IPS-18a (cell line): ENCODE measurements around the gene TVP23B.
"Not testable (repeated sequence)": the region's sequence is repeated elsewhere in the genome, so short reads cannot be mapped to it uniquely, and the experiment has no call there.

Experiments used
- H3K27ac ChIP-seq: one replicate; pipeline ENCODE4 v1.5.1; 2013; ENCODE audit warnings: low read length
- H3K27me3 ChIP-seq: one replicate; pipeline ENCODE4 v1.6.1; 2013; ENCODE audit warnings: mild to moderate bottlenecking, low read length; ENCODE audit not compliant: control insufficient read depth, insufficient read depth
- H3K36me3 ChIP-seq: one replicate; pipeline ENCODE4 v1.6.1; 2013; ENCODE audit warnings: low read depth, low read length; ENCODE audit not compliant: control insufficient read depth
- H3K4me1 ChIP-seq: one replicate; pipeline ENCODE4 v1.6.1; 2013; ENCODE audit warnings: low read depth, low read length; ENCODE audit not compliant: control insufficient read depth
- H3K4me3 ChIP-seq: one replicate; pipeline ENCODE4 v1.5.1; 2013; ENCODE audit warnings: low read length
- H3K9ac ChIP-seq: one replicate; pipeline ENCODE4 v1.6.1; 2013; ENCODE audit warnings: mild to moderate bottlenecking, low read length, moderate library complexity
- H3K9me3 ChIP-seq: one replicate; pipeline ENCODE4 v1.6.1; 2013; ENCODE audit warnings: low read depth, low read length; ENCODE audit not compliant: control insufficient read depth

The TVP23B gene

GRCh38 chr17:18780991-18781718 lies at the start of gene TVP23B:
Gene TVP23B, plus strand, starts transcription at chr17:18781183. Its CDS starts 111 bp downstream, at chr17:18781294.
- not testable (repeated sequence) for H3K27me3 ChIP-seq, H3K36me3 ChIP-seq, H3K4me1 ChIP-seq, H3K9me3 ChIP-seq, H3K27ac ChIP-seq
- Histone ChIP-seq H3K9ac (peak within 1 kb of the TSS; percentile 45), H3K4me3 (peak within 1 kb of the TSS; percentile 58)

- not testable (repeated sequence) for H3K9me3 ChIP-seq, H3K36me3 ChIP-seq, H3K27me3 ChIP-seq, H3K27ac ChIP-seq, H3K4me1 ChIP-seq, H3K9ac ChIP-seq, H3K4me3 ChIP-seq
Measured at GRCh38 chr17:18732438-18732837, 48.5 kb upstream of the TVP23B start.

GRCh38 chr17:18733350-18733749 lies 47.6 kb upstream of the TVP23B start:
- H3K27ac ChIP-seq, H3K36me3 ChIP-seq, H3K4me1 ChIP-seq, H3K27me3 ChIP-seq, H3K9me3 ChIP-seq, H3K4me3 ChIP-seq, H3K9ac ChIP-seq: not testable (repeated sequence)

- H3K9ac ChIP-seq, H3K9me3 ChIP-seq, H3K4me3 ChIP-seq, H3K27ac ChIP-seq, H3K4me1 ChIP-seq, H3K36me3 ChIP-seq, H3K27me3 ChIP-seq: not testable (repeated sequence)
Measured at GRCh38 chr17:18739616-18740391, 41.2 kb upstream of the TVP23B start.

GRCh38 chr17:18741228-18741627 lies 39.8 kb upstream of the TVP23B start:
- not testable (repeated sequence) for H3K9ac ChIP-seq, H3K4me3 ChIP-seq, H3K27me3 ChIP-seq, H3K36me3 ChIP-seq, H3K4me1 ChIP-seq, H3K9me3 ChIP-seq, H3K27ac ChIP-seq

GRCh38 chr17:18743699-18744421 lies 37.1 kb upstream of the TVP23B start, which contains the start of gene FBXW10:
Gene FBXW10, plus strand, starts transcription at chr17:18744054. Its CDS starts 191 bp downstream, at chr17:18744245.
- H3K4me3 ChIP-seq, H3K4me1 ChIP-seq, H3K36me3 ChIP-seq, H3K27ac ChIP-seq, H3K27me3 ChIP-seq, H3K9ac ChIP-seq, H3K9me3 ChIP-seq: not testable (repeated sequence)

- not testable (repeated sequence) for H3K27ac ChIP-seq, H3K36me3 ChIP-seq, H3K27me3 ChIP-seq, H3K9ac ChIP-seq, H3K9me3 ChIP-seq, H3K4me3 ChIP-seq, H3K4me1 ChIP-seq
Measured at GRCh38 chr17:18744726-18745125, 36.3 kb upstream of the TVP23B start.

GRCh38 chr17:18746551-18746950 lies 34.4 kb upstream of the TVP23B start:
- H3K4me3 ChIP-seq, H3K4me1 ChIP-seq, H3K27ac ChIP-seq, H3K9ac ChIP-seq, H3K9me3 ChIP-seq, H3K27me3 ChIP-seq, H3K36me3 ChIP-seq: not testable (repeated sequence)

- not testable (repeated sequence) for H3K9ac ChIP-seq, H3K27ac ChIP-seq, H3K27me3 ChIP-seq, H3K36me3 ChIP-seq, H3K9me3 ChIP-seq, H3K4me1 ChIP-seq, H3K4me3 ChIP-seq
Measured at GRCh38 chr17:18747501-18747900, 33.5 kb upstream of the TVP23B start.

GRCh38 chr17:18750242-18750641 lies 30.7 kb upstream of the TVP23B start:
- H3K4me3 ChIP-seq, H3K27me3 ChIP-seq, H3K9ac ChIP-seq, H3K27ac ChIP-seq, H3K36me3 ChIP-seq, H3K9me3 ChIP-seq, H3K4me1 ChIP-seq: not testable (repeated sequence)

- not testable (repeated sequence) for H3K27me3 ChIP-seq, H3K9ac ChIP-seq, H3K9me3 ChIP-seq, H3K4me3 ChIP-seq, H3K27ac ChIP-seq, H3K36me3 ChIP-seq, H3K4me1 ChIP-seq
Measured at GRCh38 chr17:18753829-18754409, 27.1 kb upstream of the TVP23B start.
